Stimulated activated CD8-positive, alpha-beta memory T cell treated with anti-CD3 and anti-CD28 coated beads, Interleukin-15, amount 100 ng/mL, for 48 hours (primary cell): ENCODE results near the gene RARA.
A peak's percentile ranks its signal among the peaks of the same experiment; 100 is the strongest.

Source experiments
- DNase-seq, 2 donors: peaks; one replicate each; pipeline ENCODE4 v3.0.0-alpha.2; 2020; ENCODE audit warnings: low read depth in 2 of 2

Gene RARA

DNA sequence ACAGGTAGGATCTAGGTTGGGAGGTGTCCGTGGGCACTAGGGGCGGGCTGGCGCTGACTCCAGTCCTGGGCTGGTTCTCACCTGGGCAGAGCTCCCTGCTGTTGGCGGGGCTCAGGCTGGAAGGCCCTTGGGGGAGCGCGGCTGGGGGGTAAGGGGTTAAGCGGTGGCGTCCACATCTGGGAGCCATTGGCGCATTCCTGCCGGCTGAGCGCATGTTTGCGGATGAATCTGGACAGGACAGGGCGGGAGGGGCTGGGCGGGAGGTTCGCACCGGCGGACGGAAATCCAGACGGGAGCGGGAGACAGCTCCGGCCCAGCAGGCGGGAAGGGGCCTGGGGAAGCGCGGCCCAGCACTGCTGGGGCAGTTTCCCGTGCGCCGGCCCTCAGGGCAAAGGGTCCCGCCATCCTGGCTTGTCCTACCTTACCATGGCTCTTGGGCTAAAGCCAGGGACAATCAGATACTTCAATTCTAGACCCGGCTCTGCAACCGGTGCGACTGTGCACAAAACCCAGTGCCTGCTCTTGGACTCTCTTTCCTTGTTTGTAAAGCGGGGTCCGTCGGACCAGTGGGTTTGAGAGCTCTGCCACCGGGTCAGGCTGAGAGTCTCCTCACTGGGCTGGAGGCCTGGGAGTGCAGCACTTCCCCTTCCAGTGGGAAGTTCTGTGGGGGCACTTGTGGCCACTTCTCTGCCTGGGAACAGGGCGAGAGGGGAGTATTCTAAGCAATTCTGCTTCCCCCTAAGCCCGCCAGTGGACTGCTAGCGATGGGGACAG lies 7.8 kb downstream of the RARA start:
- DNase-seq: no peak

DNA sequence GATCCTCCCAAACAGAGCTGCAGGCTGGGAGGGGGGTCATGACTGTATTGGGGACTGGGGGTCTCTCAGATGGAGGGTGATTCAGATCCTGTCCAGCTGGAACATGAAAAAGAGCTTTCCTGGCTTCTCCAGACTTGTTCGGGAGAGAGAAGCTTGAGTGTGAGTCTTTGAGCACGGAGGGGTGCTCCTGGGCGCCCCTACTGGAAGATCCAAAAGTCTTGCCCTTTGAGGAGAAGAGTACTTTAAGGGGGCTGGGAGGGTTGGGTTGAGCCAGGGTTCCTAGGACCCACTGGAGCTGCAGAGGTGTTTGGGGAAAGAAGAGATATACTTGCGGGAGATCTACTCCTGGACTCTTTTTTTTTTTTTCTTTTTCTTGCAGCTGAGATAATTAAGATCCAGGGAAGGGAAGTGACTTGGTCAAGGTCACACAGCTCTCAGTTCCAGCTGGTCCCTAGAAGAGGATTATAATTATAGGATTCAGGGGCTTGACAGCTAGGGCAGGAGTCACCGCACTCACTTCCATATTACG lies 8.4 kb downstream of the RARA start:
- no peak for DNase-seq

DNA sequence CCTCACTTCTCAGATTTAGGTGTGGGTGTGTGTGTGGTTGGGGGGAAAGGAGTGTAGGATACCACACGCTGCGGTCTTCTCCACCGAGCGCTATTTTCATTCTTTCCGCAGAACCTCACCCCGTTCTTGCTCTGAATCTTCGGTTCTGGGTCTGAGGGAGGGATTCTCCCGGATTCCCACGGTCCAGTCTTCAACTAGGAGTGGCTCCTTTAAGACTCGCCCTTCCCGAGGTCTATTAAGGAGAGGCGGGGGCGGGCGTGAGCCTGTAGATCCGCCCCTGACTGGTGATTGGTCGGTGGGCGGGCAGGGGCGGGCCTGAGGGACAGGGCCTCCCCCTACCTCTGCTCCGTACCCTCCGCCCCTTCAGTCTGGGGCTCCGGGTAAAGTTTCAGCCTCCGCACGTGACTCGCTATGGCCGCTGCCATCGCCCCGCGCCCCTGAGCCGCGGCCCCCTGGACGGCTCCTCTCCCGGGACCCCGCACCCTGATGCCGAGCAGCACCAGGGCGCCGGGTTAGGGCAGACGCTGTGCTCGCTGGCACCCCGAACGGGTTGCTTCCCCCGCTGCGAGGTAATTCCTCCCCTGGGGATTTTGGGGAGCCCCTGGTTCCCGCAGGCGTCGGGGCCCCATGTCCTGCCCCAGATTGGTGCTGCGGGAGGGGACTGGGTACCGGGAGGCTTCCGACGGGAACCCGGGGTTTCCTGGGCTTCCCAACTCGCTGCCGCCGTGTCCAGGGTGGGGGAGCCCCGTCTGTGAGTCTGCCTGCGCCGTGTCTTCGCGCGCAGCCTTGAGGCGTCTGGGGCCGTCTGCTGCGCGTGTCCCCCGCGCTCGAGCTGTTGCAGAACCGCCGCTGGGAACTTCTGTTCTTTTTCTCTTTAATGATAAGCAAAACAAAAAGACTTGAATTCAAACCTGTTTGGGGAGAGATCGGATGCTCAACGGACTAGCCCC lies 9.2 kb downstream of the RARA start:
- DNase-seq: peak; percentile 88 to 91

DNA sequence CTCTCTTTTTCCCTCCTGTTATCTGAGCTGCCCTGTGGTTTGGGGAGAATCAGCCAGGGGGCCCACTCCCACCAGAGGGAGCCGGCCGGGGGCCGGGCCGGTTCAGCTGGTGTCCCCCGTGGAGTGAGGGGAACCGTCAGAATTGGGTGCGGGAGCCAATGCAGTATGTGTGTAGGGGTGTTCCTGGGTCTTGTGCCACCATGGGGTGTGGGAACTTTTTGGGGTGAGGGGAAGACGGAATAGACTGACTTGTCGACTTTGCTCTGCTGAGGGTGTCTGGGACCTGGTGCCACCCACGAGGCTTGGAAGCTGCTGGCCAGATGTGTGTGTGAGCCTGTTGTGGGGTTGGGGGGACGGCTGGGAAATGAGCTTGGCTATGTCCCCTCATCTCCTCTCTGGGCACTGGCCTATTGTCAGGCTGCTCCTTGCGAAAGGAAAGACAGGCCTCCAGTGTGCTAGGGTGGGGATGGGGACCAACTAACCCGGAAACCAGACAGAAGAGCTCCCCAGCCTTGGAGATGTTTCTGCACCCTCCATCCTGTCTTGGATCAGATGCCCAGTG lies 9.9 kb downstream of the RARA start:
- no peak for DNase-seq

DNA sequence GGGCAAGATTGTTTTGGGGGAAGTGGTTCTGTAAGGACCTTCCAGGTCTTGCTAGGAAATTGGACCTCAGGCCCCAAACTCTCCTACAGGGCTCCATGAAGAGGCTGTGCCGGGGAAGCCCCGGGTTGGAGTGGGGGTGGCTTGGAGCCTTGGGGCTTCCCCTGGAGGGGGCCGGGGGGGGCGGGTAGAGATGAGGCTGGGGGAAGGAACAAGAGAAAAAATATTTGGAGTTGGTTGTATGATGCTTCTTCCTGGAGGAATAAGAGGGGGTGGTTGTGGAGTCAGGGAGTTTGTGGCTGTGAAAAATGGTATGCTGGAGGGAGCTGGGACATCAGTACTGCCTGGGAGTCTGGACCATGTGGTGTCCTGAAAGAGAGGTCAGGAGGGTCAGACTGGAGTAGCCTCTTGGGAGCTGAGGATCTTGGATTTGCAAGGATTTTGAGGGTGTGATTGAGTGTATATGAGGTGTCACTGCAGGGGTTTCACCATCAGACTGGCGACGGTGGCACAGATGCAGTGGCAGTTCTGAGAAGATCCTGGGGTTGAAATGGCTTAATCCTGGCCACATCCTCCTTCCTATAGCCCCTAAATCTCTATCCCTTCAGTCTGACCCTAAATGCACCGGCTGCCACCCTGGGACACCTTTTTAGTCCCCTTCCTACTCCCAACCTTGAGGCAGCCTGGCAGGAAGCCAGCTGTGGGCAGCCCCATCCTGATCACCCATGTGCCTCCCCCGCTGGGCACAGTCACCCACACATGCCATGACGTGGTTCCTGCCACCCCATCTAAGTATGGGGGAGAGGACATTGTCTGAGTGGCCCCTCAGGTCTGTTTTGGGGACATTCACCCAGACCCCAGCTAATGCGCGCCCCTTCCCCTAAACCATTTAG lies 10.9 kb downstream of the RARA start:
- DNase-seq: peak in 1 of 2 donors; percentile 50

DNA sequence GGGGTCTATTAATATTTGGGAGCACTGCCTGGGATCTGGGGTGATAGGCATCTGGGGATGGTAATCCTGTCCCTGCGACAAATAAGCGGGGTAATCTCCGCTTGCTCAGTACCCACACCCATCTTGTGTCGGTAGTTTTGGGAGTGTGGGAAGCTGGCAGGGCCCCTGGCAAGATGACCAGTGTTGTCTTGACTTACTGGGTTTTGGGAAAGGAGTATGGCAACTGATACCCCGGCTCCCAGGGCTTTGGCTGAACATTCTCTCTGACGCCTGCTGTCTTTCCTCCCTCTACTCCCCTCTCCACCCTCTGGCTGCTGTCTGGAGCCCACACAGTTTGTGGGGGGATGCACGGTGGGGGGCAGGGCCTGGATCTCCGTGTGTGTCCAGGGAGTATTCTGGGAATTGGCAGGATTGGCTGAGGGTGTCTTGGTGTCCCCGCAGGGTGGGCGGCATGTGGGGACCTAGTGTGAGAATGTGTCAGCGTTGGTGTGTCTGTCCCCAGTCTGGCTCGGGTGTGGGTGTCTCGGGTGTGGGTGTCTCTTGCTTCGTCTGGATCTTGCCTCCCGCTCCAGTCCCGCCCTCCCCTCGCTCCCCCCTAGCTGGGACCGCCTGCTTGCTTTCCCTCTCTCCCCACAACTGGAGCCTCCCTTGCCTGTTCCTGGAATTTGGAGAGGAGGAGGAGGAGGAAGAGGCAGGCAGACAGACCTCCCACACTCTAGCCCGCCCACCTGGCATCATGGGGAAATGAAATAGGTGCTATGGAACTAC lies 12.0 kb downstream of the RARA start:
- no peak for DNase-seq

DNA sequence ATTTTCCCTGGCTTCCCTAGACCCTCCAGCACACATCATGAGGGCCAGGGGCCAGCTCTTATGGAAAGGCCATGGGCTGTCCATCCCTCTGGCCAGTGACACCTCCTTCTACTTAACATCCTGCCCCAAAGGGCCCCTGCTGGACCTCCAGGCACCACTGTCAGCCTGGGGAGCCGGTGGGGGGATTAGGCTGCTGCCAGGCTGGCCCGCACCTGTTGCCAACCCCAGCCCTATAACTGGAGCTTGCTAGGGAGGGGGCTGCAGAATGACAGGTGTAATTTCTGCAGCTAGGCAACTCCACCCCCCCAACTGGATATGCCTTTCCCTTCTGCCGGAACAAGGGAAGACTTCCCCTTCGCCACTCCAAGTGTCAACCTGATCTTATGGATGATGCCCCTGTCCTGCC lies 12.5 kb downstream of the RARA start:
- no peak for DNase-seq

DNA sequence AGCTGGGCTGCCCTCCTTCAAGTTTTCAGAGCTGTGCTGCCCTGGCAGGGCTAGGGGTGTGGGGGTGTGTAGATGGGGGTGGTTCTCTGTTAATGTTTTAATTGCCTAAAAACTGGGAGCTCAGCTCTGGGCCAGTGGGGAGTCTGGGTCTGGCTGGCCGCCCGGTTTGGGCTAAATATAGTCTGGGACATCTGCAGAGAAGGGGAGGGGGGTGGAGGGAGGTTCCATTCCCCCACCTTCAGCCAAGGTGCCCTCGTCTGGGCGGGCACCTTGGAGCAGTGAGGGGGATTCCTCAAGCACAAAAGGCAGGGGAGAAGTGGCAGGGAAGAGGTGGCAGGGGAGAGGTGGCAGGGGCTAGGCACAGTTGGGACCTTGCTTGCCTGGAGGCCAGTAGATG lies 13.0 kb downstream of the RARA start:
- no peak for DNase-seq

DNA sequence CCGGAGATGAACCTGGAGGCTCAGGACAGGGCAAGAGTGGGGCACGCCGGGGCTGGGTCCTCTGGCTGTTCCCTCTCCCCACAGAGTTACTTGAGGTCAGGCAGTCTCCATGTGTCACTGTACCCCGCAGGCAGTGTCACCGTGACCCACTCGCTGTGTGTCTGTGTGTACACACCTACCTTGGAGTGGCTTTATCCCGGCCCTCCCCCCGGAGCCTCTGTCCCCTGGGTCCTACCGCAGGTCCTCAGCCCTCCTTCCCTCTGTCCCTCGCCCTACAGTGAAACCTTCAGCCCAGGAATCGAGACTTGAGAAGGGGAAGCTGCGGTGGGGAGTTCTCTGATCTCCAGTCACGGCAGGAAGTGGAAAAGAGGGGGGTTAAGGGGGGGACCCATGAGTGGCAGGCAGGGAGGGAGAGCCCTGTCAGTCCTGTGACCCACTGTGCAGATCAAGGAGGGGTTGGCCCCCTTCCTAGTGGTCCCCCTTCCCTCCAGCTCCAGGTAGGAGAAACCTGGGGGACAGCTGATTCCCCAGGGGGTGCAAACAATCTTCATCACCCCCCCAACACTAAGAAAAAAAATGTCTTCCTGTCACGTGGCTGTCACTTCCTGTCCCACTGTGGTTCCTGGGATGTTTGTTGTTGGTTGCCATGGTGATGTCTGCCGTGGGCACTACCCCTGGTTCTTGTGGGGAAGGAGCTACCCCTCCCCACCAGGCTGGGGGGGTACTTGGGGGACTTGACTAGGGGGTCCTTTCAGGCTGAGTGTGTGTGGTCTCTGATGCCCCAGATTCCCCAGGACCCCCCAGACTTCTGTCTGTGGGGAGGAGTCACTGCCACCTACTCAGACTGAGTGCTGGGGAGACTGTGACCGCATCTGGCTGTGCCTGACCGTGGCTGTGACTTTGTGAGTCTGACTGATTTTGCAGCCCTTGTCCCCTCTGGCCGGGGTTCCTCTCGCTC lies 13.7 kb downstream of the RARA start:
- DNase-seq: peak; percentile 77 to 81

DNA sequence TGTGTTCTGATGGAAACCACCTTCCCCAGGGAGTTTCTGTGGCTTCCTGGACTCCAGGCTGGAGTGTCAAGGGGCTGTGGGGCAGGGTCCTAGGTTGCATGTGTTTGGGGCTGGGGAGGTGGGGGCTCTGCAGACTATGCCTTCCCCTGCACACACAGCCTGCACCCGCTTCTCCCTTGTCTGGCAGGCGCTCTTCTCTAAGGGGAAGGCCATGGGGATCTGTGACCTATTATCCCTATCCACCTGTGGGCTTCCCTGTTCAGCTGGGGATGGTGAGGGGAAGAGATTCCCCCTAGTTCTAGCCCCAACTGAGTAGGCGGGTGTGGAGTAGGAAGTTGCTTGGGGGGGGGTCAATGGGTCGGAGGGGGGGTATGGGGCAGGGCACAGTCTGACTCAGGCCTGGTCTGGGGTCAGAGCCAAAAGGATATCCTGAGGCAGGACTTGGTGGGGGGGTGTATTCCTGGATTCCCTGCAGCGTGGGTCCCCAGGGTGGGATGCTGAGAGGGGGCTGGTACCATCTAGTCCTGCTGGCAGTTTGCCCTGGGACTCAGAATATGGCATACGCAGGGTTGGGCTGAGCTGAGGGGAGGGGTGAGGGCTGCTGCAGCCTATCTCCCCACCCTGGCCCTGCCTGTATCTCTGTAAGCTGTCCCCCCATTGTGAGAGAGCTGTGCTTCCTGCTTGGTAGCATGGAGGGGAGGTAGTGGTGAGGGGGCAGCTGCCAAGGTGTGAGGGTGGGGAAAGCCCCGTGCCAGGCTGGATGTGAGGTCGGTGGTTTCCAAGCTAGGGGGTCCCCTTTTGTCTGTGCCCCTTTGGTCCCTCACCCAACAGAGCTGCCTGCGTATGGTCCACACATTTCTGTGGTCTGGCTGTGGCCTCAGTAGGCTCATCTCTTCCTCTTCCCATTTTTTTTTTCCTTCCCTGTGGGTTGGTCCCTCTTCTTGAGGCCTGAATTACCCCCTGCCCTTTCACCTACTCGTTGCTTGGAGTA lies 14.7 kb downstream of the RARA start:
- peak; percentile 56 to 66 for DNase-seq

DNA sequence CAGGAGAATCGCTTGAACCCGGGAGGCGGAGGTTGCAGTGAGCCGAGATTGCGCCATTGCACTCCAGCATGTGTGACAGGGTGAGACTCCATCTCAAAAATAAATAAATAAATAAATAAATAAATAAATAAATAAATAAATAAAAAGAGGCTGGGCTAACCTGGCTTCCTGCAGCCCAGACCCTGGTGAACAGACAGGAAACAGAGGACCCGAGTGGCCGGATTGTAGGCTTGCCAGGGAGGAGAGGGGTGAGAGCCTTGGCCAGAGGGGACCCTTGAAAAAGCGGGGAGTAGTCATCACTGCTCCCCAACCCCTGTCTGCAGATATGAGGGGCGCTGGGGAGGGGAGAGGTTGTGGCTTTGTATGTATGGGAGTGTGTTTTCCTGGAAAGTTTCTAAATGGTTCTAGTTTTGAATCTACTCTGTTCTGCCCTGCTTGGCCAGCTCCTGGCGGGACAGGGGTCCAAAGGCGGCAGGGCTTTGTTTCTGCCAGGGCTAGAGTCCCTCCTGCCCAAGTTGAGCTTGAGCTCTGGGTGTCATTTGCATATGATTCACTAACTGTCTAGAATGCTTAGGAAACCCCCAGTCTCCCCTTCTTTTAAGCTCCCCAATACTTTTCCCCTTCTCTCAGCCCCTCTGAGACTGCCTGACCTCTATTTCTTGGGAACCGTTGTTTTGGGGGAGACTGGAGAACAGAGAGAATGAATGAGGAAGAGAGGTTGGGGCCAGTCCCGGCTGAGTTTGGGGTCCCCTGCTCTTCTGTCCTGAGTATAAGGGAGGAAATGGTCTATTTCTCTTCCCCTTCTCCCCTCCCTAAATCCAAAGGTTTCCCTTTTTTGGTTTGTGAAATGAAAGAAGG lies 16.4 kb downstream of the RARA start:
- DNase-seq: no peak

DNA sequence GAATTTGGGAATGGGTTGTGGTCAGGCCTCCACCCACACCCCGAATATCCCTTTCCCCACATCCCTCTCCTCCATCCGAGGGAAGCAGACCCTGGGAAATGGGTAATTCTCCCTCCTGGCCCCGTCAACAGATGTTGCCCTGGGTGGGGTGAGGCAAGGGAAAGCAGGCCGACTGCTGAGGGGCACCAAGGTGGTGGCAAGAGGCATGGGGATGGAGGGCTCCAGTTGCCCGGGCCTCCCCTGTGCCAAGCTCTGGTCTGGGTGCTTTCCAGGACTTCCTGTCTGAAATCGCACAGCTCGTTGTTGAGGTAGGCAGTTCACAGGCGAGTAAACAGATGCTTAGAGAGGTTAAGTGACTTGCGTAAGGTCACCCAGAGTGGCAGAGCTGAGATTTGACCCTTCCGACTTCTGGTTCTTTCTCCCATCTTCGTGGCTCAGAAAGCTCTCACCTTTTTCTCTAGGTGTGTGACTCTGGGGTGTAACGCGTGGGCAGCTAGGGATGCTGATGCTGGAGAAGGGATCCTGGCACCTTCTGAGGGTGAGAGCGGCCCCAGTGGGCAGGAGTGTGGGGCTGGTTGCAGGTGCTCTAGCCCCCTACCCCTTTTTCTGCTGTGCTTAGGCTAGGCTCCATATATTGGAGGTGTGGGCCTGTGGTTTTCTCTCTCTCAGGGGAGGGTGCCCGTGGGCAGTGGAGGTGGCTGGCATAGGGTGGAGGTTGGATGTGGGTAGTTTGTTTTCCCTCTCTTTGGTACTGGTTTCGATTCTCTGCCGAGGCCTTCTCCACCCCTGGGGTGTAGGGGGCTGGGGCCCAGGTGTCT lies 17.2 kb downstream of the RARA start:
- no peak for DNase-seq

DNA sequence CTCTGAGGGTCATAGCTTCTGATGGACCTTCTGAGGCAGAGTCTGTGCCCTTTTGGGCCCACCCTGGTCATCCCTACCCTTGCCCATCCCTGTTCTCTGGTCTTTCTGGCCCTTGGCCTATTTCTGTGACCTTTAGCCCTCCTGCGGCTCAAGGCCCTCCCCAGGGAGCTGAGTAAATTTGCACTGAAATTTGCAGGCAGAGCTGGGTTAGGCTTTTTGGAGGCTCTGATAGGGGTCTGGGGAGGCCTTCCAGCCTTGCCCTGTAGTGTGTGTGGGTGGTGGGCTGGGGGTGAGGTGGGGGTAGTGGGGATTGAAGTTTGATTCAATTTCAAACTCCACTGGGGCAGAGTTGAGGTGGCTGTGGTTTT lies 17.8 kb downstream of the RARA start:
- no peak for DNase-seq

DNA sequence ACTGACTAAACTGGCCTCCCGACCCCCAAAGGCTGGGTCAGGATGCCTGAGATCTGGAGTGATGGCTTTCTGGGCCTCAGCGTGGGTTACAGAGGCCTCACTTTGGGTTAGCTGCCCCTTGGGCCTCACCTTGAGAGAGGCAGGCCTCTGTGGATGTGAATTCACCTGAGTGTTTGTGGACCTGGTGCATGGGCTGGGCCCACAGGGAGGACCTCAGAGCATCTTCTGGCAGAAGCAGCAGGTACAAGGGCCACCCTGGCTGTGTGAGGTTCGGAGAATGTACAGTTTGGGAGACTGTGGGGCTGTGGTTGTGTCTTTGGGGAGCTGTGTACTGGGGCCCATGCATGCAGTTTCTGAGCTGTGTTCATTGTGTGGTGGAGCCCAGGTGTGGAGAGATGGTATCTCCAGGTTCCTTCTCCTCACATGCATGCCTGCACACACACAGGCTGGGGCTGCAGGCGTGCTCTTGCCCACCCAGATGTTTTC lies 18.3 kb downstream of the RARA start:
- no peak for DNase-seq

DNA sequence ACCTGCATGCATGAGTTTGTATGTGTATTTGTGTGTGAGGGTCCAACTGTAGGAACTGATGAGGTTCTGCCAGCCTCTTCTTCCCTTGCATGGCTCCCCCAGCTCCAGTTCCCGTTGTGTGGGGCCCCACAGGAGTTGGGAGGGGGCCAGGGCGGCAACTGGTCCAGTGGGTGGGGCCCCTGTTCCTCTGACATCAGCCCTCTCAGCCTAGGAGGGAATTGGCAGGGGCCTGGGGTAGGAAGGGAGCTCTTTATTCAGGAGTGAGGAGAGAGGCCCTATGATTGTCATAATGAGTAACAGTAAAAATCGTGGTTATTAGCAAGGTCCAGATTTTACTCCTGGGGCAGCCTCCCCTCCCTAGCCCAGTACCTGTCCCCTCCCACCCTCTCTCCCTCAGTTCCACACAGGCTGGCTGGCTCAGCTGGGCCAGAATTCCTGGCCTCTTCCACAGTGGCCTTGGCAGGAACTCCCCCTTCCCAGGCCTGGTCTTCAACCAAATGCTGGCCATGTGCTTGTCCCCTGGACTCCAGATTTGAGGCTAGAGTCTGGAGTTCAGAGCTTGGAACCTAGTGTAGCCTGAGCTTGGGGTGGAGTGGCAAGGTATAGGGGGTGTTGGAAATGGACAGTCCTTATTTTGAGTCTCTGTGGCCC lies 18.9 kb downstream of the RARA start:
- DNase-seq: no peak

DNA sequence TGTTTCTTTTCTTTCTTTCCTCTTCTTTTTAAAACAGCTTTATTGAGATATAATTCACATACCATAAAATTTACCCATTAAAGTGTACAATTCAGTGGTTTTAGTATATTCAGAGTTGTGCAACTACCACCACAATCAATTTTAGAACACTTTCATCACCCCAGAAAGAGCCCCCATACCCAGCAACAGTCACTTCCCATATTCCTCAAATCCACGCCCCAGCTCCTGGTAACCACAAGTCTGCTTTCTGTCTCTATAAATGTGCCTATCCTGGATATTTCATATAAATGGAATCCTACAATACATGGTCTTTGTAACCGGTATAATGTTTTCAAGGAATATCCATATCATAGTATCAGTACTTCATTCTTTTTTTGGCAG lies 19.4 kb downstream of the RARA start:
- DNase-seq: no peak
